Measurements from ENCODE around the gene MAPKAPK5. TPM values are rescaled to one million over a fixed set of nuclear protein-coding genes. Genes with fewer than 3 reads are reported as not detected.

Gene MAPKAPK5
- total RNA-seq, 2 donors from 2014 or later: 17.1 to 43.2 TPM

DNA sequence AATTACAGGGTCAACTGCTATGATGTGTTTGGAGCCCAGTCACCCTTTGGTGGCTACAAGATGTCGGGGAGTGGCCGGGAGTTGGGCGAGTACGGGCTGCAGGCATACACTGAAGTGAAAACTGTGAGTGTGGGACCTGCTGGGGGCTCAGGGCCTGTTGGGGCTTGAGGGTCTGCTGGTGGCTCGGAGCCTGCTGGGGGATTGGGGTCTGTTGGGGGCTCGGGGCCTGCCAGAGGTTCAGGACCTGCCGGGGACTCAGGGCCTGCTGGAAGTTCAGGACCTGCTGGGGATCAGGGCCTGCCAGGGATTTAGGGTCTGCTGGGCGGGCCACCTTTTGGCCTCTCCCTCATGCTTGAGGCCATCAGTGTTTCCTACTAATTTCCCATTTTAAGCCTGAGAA, 38.2 kb upstream of the MAPKAPK5 start:
- TF ChIP-seq POLR2A (IDR thresholded peaks at IDR 0.05): no peak
- TF ChIP-seq, protein P1, sequence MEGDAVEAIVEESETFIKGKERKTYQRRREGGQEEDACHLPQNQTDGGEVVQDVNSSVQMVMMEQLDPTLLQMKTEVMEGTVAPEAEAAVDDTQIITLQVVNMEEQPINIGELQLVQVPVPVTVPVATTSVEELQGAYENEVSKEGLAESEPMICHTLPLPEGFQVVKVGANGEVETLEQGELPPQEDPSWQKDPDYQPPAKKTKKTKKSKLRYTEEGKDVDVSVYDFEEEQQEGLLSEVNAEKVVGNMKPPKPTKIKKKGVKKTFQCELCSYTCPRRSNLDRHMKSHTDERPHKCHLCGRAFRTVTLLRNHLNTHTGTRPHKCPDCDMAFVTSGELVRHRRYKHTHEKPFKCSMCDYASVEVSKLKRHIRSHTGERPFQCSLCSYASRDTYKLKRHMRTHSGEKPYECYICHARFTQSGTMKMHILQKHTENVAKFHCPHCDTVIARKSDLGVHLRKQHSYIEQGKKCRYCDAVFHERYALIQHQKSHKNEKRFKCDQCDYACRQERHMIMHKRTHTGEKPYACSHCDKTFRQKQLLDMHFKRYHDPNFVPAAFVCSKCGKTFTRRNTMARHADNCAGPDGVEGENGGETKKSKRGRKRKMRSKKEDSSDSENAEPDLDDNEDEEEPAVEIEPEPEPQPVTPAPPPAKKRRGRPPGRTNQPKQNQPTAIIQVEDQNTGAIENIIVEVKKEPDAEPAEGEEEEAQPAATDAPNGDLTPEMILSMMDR (IDR thresholded peaks at IDR 0.05): no peak
- H3K4me3 ChIP-seq: no peak overlapping the region
- 94 to 99% methylated on average over 4 to 8 of the region's 8 CpGs for WGBS, 2 donors
- H3K36me3 ChIP-seq (replicated peaks in 1 of 2; ENCODE audit: insufficient read depth in 1 of 2, low read depth in 2 of 2): peaks cover 0 to 34% of the 10 kb centered on the region in 2 donors
- no peak for ATAC-seq
- no peak for DNase-seq
- no peaks in the 10 kb centered on the region for H3K4me1 ChIP-seq
- intact Hi-C loops (cut with DNase I): no loop called here
- H3K9me3 ChIP-seq: no peaks in the 10 kb centered on the region
- H3K27me3 ChIP-seq: no peaks in the 10 kb centered on the region
- no peak overlapping the region for H3K27ac ChIP-seq

DNA sequence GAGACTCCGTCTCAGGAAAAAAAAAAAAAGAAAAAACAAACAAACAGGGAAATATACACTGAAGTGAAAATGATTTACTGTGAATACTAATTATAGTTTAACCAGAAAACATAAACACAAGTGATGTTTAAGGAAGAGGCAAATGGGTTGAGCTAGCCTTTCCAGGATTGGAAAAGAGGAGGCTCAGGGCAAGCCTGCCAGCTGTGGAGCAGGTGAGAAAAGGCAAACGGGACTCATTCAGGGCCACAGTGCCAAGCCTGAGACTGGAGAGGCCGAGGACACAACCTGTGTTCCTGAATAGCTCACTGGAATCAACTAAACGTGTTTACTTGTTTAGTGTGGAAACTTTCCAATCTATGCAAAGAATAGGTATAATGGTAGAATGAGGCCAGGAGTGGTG, 35.7 kb upstream of the MAPKAPK5 start:
- intact Hi-C loops (cut with DNase I): no loop called here
- TF ChIP-seq POLR2A (IDR thresholded peaks at IDR 0.05): no peak
- TF ChIP-seq, protein P1 (IDR thresholded peaks at IDR 0.05): no peak
- Histone ChIP-seq H3K9me3 (no peaks in the 10 kb centered on the region), H3K4me1 (no peaks in the 10 kb centered on the region), H3K27ac (no peak overlapping the region), H3K27me3 (no peaks in the 10 kb centered on the region), H3K36me3 (replicated peaks in 1 of 2; ENCODE audit: insufficient read depth in 1 of 2, low read depth in 2 of 2) (peaks cover 0 to 30% of the 10 kb centered on the region in 2 donors), H3K4me3 (no peak overlapping the region)
- ATAC-seq (no peak), DNase-seq (no peak)
- WGBS, 2 donors: 78 to 79% methylated on average over 4 of the region's 4 CpGs

DNA sequence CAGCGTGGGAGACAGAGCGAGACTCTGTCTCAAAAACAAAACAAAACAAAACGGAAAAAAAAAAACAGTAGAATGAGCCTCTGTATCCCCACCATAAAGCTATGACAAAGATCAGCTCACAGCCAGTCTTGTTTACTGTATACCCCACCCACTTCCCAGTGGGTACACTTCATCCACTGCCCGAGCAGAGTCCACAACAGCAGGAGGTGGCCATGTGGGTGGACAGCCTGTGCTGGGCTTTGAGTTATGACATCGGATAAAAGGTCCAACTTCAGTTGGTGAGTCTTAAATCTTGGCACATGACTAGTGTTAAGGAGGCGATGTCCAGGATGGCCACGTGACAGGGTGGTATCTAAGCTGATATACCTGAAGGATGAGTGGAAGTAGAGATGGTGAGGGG, 34.8 kb upstream of the MAPKAPK5 start:
- TF ChIP-seq POLR2A (IDR thresholded peaks at IDR 0.05): no peak
- TF ChIP-seq, protein P1 (IDR thresholded peaks at IDR 0.05): no peak
- H3K4me3 ChIP-seq: no peak overlapping the region
- H3K9me3 ChIP-seq: no peaks in the 10 kb centered on the region
- no peak for ATAC-seq
- intact Hi-C loops (cut with DNase I): no loop called here
- WGBS, 2 donors: 82 to 92% methylated on average over 7 of the region's 7 CpGs
- DNase-seq: no peak
- H3K27ac ChIP-seq: no peak overlapping the region
- no peaks in the 10 kb centered on the region for H3K27me3 ChIP-seq
- H3K36me3 ChIP-seq (replicated peaks in 1 of 2; ENCODE audit: insufficient read depth in 1 of 2, low read depth in 2 of 2): peaks cover 0 to 30% of the 10 kb centered on the region in 2 donors
- H3K4me1 ChIP-seq: no peaks in the 10 kb centered on the region

DNA sequence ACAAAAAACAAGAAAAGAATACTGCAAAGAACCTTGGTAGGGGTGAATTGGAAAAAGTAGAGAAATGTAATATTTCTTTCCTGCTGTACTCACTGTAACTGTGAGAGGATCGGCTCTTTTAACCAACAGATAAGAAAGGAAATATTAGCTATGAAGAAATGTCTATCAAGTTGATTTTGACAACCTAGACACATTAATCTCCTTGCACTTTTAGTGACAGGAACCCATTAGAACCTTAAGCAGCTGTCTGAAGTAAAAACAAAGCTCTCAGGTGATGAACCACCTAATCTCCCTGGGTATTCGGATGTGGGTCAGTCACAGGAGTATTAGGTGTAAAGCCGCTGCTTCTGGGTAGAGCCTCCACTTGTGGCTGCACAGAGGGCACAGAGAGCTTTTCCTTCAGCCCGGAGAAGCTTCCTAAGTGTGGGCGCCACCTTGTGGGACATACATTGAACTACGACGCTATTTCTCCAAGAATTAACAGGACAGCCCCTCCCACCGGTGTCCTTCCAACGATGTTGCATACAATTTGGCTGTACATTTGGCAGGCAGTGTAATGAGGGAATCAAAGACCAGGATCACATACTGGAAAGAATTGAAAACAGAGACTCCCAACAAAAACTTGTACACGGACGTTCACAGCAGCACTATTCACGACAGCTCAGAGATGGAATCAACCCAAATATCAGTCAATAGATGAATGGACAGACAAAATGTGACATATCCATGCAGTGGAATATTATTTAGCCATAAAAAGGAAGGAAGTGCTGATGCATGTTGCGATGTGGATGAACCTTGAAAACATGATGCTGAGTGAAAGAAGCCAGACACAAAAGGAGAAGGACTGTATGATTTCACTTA, 28.9 kb upstream of the MAPKAPK5 start:
- no peaks in the 10 kb centered on the region for H3K27me3 ChIP-seq
- H3K27ac ChIP-seq: no peak overlapping the region
- ATAC-seq (peak; percentile 96), DNase-seq (peak; percentile 80 to 86 (median 84))
- TF ChIP-seq, protein P1 (IDR thresholded peaks at IDR 0.05): peak; percentile 52 to 88 (median 84)
- TF ChIP-seq POLR2A (IDR thresholded peaks at IDR 0.05): no peak
- intact Hi-C loops (cut with DNase I): loop anchor here (10.0 kb wide), 1 partner anchor 58 kb away; no protein-coding TSS in a partner anchor
- 12 to 13% methylated on average over 12 to 13 of the region's 13 CpGs for WGBS, 2 donors
- no peak overlapping the region for H3K4me3 ChIP-seq
- peaks cover 0 to 17% of the 10 kb centered on the region in 2 donors for H3K36me3 ChIP-seq (replicated peaks in 1 of 2; ENCODE audit: insufficient read depth in 1 of 2, low read depth in 2 of 2)
- H3K4me1 ChIP-seq: no peaks in the 10 kb centered on the region
- H3K9me3 ChIP-seq: no peaks in the 10 kb centered on the region

All from body of pancreas (tissue), 4 donors.